SK-N-SH (cell line): ENCODE data around the gene RIPK4.

ENCODE experiments used
- EP300 ChIP-seq, 2 experiments: IDR thresholded peaks; 2 replicates each; pipeline versions ENCODE4 v1.4.0 to v1.6.1; 2012; ENCODE audit warnings: borderline replicate concordance in 1 of 2, low read depth in 1 of 2, low read length in 1 of 2
- NFIC ChIP-seq: IDR thresholded peaks from 2 replicates; pipeline ENCODE4 v1.4.0; 2012; ENCODE audit warnings: borderline replicate concordance
- SMC3 ChIP-seq: IDR thresholded peaks from 2 replicates; pipeline ENCODE4 v1.6.1; 2012; ENCODE audit warnings: low read depth, low read length, improper control_type of control experiment
- USF2 ChIP-seq: fragments of 150-350 bp; IDR thresholded peaks from 2 replicates; pipeline ENCODE4 v1.6.1; 2017; ENCODE audit warnings: antibody characterized with exemption, low read length, low read depth, borderline replicate concordance
- TF ChIP-seq, protein P1 (sequence below): fragments of 200-600 bp; sonication (generic); IDR thresholded peaks from 2 replicates; pipeline ENCODE4 v1.6.1; 2017; ENCODE audit warnings: antibody characterized with exemption, mild to moderate bottlenecking, moderate library complexity

DNA sequence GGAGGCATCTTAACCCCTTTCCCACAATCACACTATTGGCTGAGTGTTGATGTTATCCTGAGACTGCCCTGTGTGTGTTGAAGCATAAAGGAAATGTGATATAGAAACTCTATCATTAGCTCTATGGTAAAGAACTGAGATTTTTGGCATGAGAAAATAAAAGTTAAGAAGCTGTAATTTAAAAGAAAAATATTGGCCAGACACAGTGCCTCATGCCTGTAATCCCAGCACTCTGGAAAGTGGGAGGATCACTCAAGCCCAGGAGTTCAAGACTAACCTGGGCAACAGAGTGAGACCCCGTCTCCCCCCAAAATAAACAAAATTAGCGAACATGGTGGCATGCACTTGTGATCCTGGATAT is 14.2 kb upstream of the RIPK4 start:
- TF ChIP-seq, protein P1, sequence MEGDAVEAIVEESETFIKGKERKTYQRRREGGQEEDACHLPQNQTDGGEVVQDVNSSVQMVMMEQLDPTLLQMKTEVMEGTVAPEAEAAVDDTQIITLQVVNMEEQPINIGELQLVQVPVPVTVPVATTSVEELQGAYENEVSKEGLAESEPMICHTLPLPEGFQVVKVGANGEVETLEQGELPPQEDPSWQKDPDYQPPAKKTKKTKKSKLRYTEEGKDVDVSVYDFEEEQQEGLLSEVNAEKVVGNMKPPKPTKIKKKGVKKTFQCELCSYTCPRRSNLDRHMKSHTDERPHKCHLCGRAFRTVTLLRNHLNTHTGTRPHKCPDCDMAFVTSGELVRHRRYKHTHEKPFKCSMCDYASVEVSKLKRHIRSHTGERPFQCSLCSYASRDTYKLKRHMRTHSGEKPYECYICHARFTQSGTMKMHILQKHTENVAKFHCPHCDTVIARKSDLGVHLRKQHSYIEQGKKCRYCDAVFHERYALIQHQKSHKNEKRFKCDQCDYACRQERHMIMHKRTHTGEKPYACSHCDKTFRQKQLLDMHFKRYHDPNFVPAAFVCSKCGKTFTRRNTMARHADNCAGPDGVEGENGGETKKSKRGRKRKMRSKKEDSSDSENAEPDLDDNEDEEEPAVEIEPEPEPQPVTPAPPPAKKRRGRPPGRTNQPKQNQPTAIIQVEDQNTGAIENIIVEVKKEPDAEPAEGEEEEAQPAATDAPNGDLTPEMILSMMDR, result no peak
- TF ChIP-seq EP300 (IDR thresholded peaks at IDR 0.05; ENCODE audit: borderline replicate concordance in 1 of 2, low read depth in 1 of 2, low read length in 1 of 2) (no peak), NFIC (no peak), SMC3 (no peak), USF2 (no peak)
